Activated naive CD4-positive, alpha-beta T cell treated with anti-CD3 and anti-CD28 coated beads, Interleukin-2, amount 50 U/mL, for 24 hours (primary cell): Measurements from ENCODE around the gene FARS2.

Experiments used
- H3K27ac Mint-ChIP-seq: one replicate; pipeline ENCODE4 v1.8.0; 2021; ENCODE audit warnings: mild to moderate bottlenecking, mixed read lengths
- H3K27me3 Mint-ChIP-seq: one replicate; pipeline ENCODE4 v1.8.0; 2021; ENCODE audit warnings: mixed read lengths
- H3K36me3 Mint-ChIP-seq: one replicate; pipeline ENCODE4 v1.8.0; 2021; ENCODE audit warnings: mixed read lengths
- H3K4me1 Mint-ChIP-seq: one replicate; pipeline ENCODE4 v1.8.0; 2021; ENCODE audit warnings: mixed read lengths
- H3K4me3 Mint-ChIP-seq: one replicate; pipeline ENCODE4 v1.8.0; 2021; ENCODE audit warnings: mild to moderate bottlenecking, mixed read lengths
- H3K9me3 Mint-ChIP-seq: one replicate; pipeline ENCODE4 v1.8.0; 2021; ENCODE audit warnings: mixed read lengths

FARS2 gene

GRCh38 chr6:5749016-5749650 is 487.8 kb downstream of the FARS2 start:
- no peak overlapping the region for H3K4me3 Mint-ChIP-seq
- H3K27me3 Mint-ChIP-seq: no peaks in the 10 kb centered on the region
- peak overlapping the region; percentile 35 for H3K27ac Mint-ChIP-seq
- H3K9me3 Mint-ChIP-seq: peaks cover 8% of the 10 kb centered on the region
- peaks cover 26% of the 10 kb centered on the region for H3K36me3 Mint-ChIP-seq
- no peaks in the 10 kb centered on the region for H3K4me1 Mint-ChIP-seq

- H3K4me1 Mint-ChIP-seq: no peaks in the 10 kb centered on the region
- no peak overlapping the region for H3K4me3 Mint-ChIP-seq
- peaks cover 10% of the 10 kb centered on the region for H3K9me3 Mint-ChIP-seq
- H3K27ac Mint-ChIP-seq: no peak overlapping the region
- peaks cover 29% of the 10 kb centered on the region for H3K36me3 Mint-ChIP-seq
- no peaks in the 10 kb centered on the region for H3K27me3 Mint-ChIP-seq
Measured at GRCh38 chr6:5749651-5750215, 488.4 kb downstream of the FARS2 start.

- Mint-ChIP-seq H3K27ac (no peak overlapping the region), H3K27me3 (no peaks in the 10 kb centered on the region), H3K4me1 (no peaks in the 10 kb centered on the region), H3K36me3 (peaks cover 44% of the 10 kb centered on the region), H3K4me3 (no peak overlapping the region), H3K9me3 (peaks cover 13% of the 10 kb centered on the region)
Measured at GRCh38 chr6:5751525-5752390, 490.4 kb downstream of the FARS2 start.

- H3K27ac Mint-ChIP-seq: no peak overlapping the region
- no peak overlapping the region for H3K4me3 Mint-ChIP-seq
- no peaks in the 10 kb centered on the region for H3K27me3 Mint-ChIP-seq
- H3K4me1 Mint-ChIP-seq: no peaks in the 10 kb centered on the region
- H3K36me3 Mint-ChIP-seq: peaks cover 42% of the 10 kb centered on the region
- H3K9me3 Mint-ChIP-seq: peaks cover 13% of the 10 kb centered on the region
Measured at GRCh38 chr6:5752391-5752680, 491.0 kb downstream of the FARS2 start.

GRCh38 chr6:5753209-5753608 is 491.9 kb downstream of the FARS2 start:
- Mint-ChIP-seq H3K36me3 (peaks cover 43% of the 10 kb centered on the region), H3K27ac (no peak overlapping the region), H3K4me3 (no peak overlapping the region), H3K4me1 (no peaks in the 10 kb centered on the region), H3K9me3 (peaks cover 13% of the 10 kb centered on the region), H3K27me3 (no peaks in the 10 kb centered on the region)

- H3K27me3 Mint-ChIP-seq: no peaks in the 10 kb centered on the region
- no peak overlapping the region for H3K27ac Mint-ChIP-seq
- no peaks in the 10 kb centered on the region for H3K4me1 Mint-ChIP-seq
- peaks cover 11% of the 10 kb centered on the region for H3K9me3 Mint-ChIP-seq
- peaks cover 37% of the 10 kb centered on the region for H3K36me3 Mint-ChIP-seq
- H3K4me3 Mint-ChIP-seq: no peak overlapping the region
Measured at GRCh38 chr6:5754904-5755303, 493.6 kb downstream of the FARS2 start.

- Mint-ChIP-seq H3K27ac (no peak overlapping the region), H3K4me1 (peaks cover 4% of the 10 kb centered on the region), H3K27me3 (no peaks in the 10 kb centered on the region), H3K36me3 (peaks cover 17% of the 10 kb centered on the region), H3K9me3 (peaks cover 5% of the 10 kb centered on the region), H3K4me3 (no peak overlapping the region)
Measured at GRCh38 chr6:5759571-5759970, 498.3 kb downstream of the FARS2 start.

GRCh38 chr6:5761370-5761769 is 500.1 kb downstream of the FARS2 start:
- Mint-ChIP-seq H3K9me3 (no peaks in the 10 kb centered on the region), H3K27me3 (no peaks in the 10 kb centered on the region), H3K4me1 (peaks cover 4% of the 10 kb centered on the region), H3K4me3 (no peak overlapping the region), H3K36me3 (peaks cover 3% of the 10 kb centered on the region), H3K27ac (no peak overlapping the region)

- H3K9me3 Mint-ChIP-seq: no peaks in the 10 kb centered on the region
- H3K27ac Mint-ChIP-seq: no peak overlapping the region
- H3K36me3 Mint-ChIP-seq: peaks cover 3% of the 10 kb centered on the region
Measured at GRCh38 chr6:5762561-5762968, 501.3 kb downstream of the FARS2 start.

GRCh38 chr6:5763407-5763806 is 502.1 kb downstream of the FARS2 start:
- peaks cover 1% of the 10 kb centered on the region for H3K9me3 Mint-ChIP-seq
- H3K27ac Mint-ChIP-seq: no peak overlapping the region
- no peaks in the 10 kb centered on the region for H3K27me3 Mint-ChIP-seq

More at GRCh38 chr6:5762561-5762968, 501.3 kb downstream of the FARS2 start:
- no peaks in the 10 kb centered on the region for H3K27me3 Mint-ChIP-seq
- H3K4me3 Mint-ChIP-seq: no peak overlapping the region
- peaks cover 4% of the 10 kb centered on the region for H3K4me1 Mint-ChIP-seq

GRCh38 chr6:5763871-5764270 is 502.6 kb downstream of the FARS2 start:
- peaks cover 9% of the 10 kb centered on the region for H3K36me3 Mint-ChIP-seq
- no peaks in the 10 kb centered on the region for H3K27me3 Mint-ChIP-seq
- H3K4me1 Mint-ChIP-seq: peaks cover 4% of the 10 kb centered on the region
- H3K9me3 Mint-ChIP-seq: peaks cover 6% of the 10 kb centered on the region
- no peak overlapping the region for H3K27ac Mint-ChIP-seq
- no peak overlapping the region for H3K4me3 Mint-ChIP-seq

More at GRCh38 chr6:5763407-5763806, 502.1 kb downstream of the FARS2 start:
- peaks cover 4% of the 10 kb centered on the region for H3K4me1 Mint-ChIP-seq
- no peak overlapping the region for H3K4me3 Mint-ChIP-seq
- H3K36me3 Mint-ChIP-seq: peaks cover 4% of the 10 kb centered on the region

- Mint-ChIP-seq H3K4me3 (no peak overlapping the region), H3K27ac (no peak overlapping the region), H3K9me3 (peaks cover 6% of the 10 kb centered on the region), H3K36me3 (peaks cover 10% of the 10 kb centered on the region), H3K4me1 (peaks cover 4% of the 10 kb centered on the region), H3K27me3 (no peaks in the 10 kb centered on the region)
Measured at GRCh38 chr6:5764401-5764955, 503.2 kb downstream of the FARS2 start.

GRCh38 chr6:5765141-5765760 is 503.9 kb downstream of the FARS2 start:
- peaks cover 6% of the 10 kb centered on the region for H3K9me3 Mint-ChIP-seq
- H3K36me3 Mint-ChIP-seq: peaks cover 10% of the 10 kb centered on the region
- no peak overlapping the region for H3K27ac Mint-ChIP-seq
- no peak overlapping the region for H3K4me3 Mint-ChIP-seq
- peaks cover 4% of the 10 kb centered on the region for H3K4me1 Mint-ChIP-seq
- no peaks in the 10 kb centered on the region for H3K27me3 Mint-ChIP-seq

GRCh38 chr6:5766260-5766659 is 504.9 kb downstream of the FARS2 start:
- H3K36me3 Mint-ChIP-seq: peaks cover 13% of the 10 kb centered on the region
- peaks cover 4% of the 10 kb centered on the region for H3K4me1 Mint-ChIP-seq
- H3K27me3 Mint-ChIP-seq: no peaks in the 10 kb centered on the region
- H3K27ac Mint-ChIP-seq: no peak overlapping the region
- H3K4me3 Mint-ChIP-seq: no peak overlapping the region
- H3K9me3 Mint-ChIP-seq: peaks cover 6% of the 10 kb centered on the region

GRCh38 chr6:5767471-5767870 is 506.2 kb downstream of the FARS2 start:
- H3K27me3 Mint-ChIP-seq: no peaks in the 10 kb centered on the region
- peaks cover 4% of the 10 kb centered on the region for H3K4me1 Mint-ChIP-seq
- H3K27ac Mint-ChIP-seq: no peak overlapping the region
- peaks cover 17% of the 10 kb centered on the region for H3K36me3 Mint-ChIP-seq
- no peak overlapping the region for H3K4me3 Mint-ChIP-seq
- peaks cover 6% of the 10 kb centered on the region for H3K9me3 Mint-ChIP-seq
